DND-41 (cell line): ENCODE data around the gene GSC.

Experiments
- ATAC-seq: fragments of 200-7000 bp; cut with Tn5 transposase; 3 replicates; pipeline ENCODE4 v1.9.1; 2021; ENCODE audit warnings: low read depth; ENCODE audit not compliant: insufficient read depth
- DNase-seq: peaks from one replicate; pipeline ENCODE4 v3.0.0-alpha.2; 2020
- H2AFZ ChIP-seq: 2 replicates; pipeline ENCODE4 v1.6.0; 2012; ENCODE audit warnings: low read depth, low read length
- H3K27ac ChIP-seq: 2 replicates; pipeline ENCODE4 v1.5.1; 2012; ENCODE audit warnings: low read length, inconsistent platforms
- H3K27me3 ChIP-seq: fragments of 200-600 bp; sonication (generic); 2 replicates; pipeline ENCODE4 v1.6.0; 2012; ENCODE audit warnings: low read length, mild to moderate bottlenecking, inconsistent platforms; ENCODE audit not compliant: insufficient read depth, poor library complexity
- H3K36me3 ChIP-seq: 2 replicates; pipeline ENCODE4 v1.5.1; 2012; ENCODE audit warnings: low read length, inconsistent platforms; ENCODE audit not compliant: insufficient read depth
- H3K4me1 ChIP-seq: 2 replicates; pipeline ENCODE4 v1.5.1; 2012; ENCODE audit warnings: mild to moderate bottlenecking, low read length; ENCODE audit not compliant: insufficient read depth
- H3K4me2 ChIP-seq: 2 replicates; pipeline ENCODE4 v1.6.0; 2012; ENCODE audit warnings: mild to moderate bottlenecking, moderate library complexity, low read length, inconsistent platforms; ENCODE audit not compliant: insufficient read depth
- H3K4me3 ChIP-seq, 2 experiments: fragments of 200-600 bp in 1 of 2; shearing (Covaris generic) in 1 of 2; 2 replicates each; pipeline ENCODE4 v1.5.1; 2012 to 2016; ENCODE audit warnings: inconsistent platforms in 2 of 2, low read length in 2 of 2, mild to moderate bottlenecking in 2 of 2, low read depth in 1 of 2, moderate library complexity in 1 of 2
- H3K79me2 ChIP-seq: 2 replicates; pipeline ENCODE4 v1.6.0; 2012; ENCODE audit warnings: low read length, inconsistent platforms; ENCODE audit not compliant: insufficient read depth
- H3K9ac ChIP-seq: 2 replicates; pipeline ENCODE4 v1.6.0; 2012; ENCODE audit warnings: low read depth, mild to moderate bottlenecking, inconsistent platforms, low read length, moderate library complexity
- H3K9me3 ChIP-seq: 2 replicates; pipeline ENCODE4 v1.5.1; 2012; ENCODE audit warnings: low read length, moderate library complexity, mild to moderate bottlenecking, inconsistent platforms; ENCODE audit not compliant: insufficient read depth, severe bottlenecking
- H4K20me1 ChIP-seq: 2 replicates; pipeline ENCODE4 v1.6.0; 2012; ENCODE audit warnings: low read length; ENCODE audit not compliant: insufficient read depth
- CTCF ChIP-seq: IDR thresholded peaks from 2 replicates; pipeline ENCODE4 v1.5.1; 2012; ENCODE audit warnings: borderline replicate concordance, low read length, moderate library complexity, mild to moderate bottlenecking; ENCODE audit not compliant: poor library complexity, severe bottlenecking; ENCODE audit errors: extremely low read depth
- EZH2 ChIP-seq: IDR thresholded peaks from 3 replicates; pipeline ENCODE4 v1.6.1; 2012; ENCODE audit warnings: borderline replicate concordance, low read depth, mild to moderate bottlenecking, moderate library complexity, low read length, inconsistent platforms; ENCODE audit not compliant: severe bottlenecking

Gene GSC

GRCh38 chr14:94775871-94776210, 5.9 kb upstream of the GSC start:
- Histone ChIP-seq H3K27ac (no peak overlapping the region), H3K9me3 (no peaks in the 10 kb centered on the region), H2AFZ (no peak overlapping the region), H3K36me3 (no peaks in the 10 kb centered on the region), H3K9ac (no peak overlapping the region), H3K4me3 (no peak overlapping the region), H3K4me2 (no peak overlapping the region), H3K4me1 (no peaks in the 10 kb centered on the region), H3K27me3 (no peaks in the 10 kb centered on the region), H3K79me2 (no peaks in the 10 kb centered on the region), H4K20me1 (no peaks in the 10 kb centered on the region)
- no peak for TF ChIP-seq CTCF
- DNase-seq: no peak
- no peak for ATAC-seq

GRCh38 chr14:94775091-94775870, 5.4 kb upstream of the GSC start:
- H2AFZ ChIP-seq: no peak overlapping the region
- H3K4me2 ChIP-seq: no peak overlapping the region
- ATAC-seq: no peak
- H3K9ac ChIP-seq: no peak overlapping the region
- H3K27ac ChIP-seq: no peak overlapping the region
- no peaks in the 10 kb centered on the region for H3K9me3 ChIP-seq
- no peaks in the 10 kb centered on the region for H3K27me3 ChIP-seq
- H4K20me1 ChIP-seq: no peaks in the 10 kb centered on the region
- no peaks in the 10 kb centered on the region for H3K4me1 ChIP-seq
- no peaks in the 10 kb centered on the region for H3K36me3 ChIP-seq
- no peaks in the 10 kb centered on the region for H3K79me2 ChIP-seq
- DNase-seq: no peak
- no peak overlapping the region for H3K4me3 ChIP-seq
- TF ChIP-seq CTCF (no peak), EZH2 (no peak)

- no peak for TF ChIP-seq EZH2
- no peak for TF ChIP-seq CTCF
- Histone ChIP-seq H3K4me1 (no peaks in the 10 kb centered on the region), H3K27me3 (no peaks in the 10 kb centered on the region), H2AFZ (no peak overlapping the region), H3K36me3 (no peaks in the 10 kb centered on the region), H3K9me3 (no peaks in the 10 kb centered on the region), H4K20me1 (no peaks in the 10 kb centered on the region), H3K4me2 (no peak overlapping the region), H3K27ac (no peak overlapping the region), H3K79me2 (no peaks in the 10 kb centered on the region), H3K9ac (no peak overlapping the region), H3K4me3 (no peak overlapping the region)
- ATAC-seq: no peak
- no peak for DNase-seq
Measured at GRCh38 chr14:94774344-94775090, 4.6 kb upstream of the GSC start.
